GM06990 (cell line): ENCODE measurements around the gene BEND5.

Experiments used
- DNase-seq: peaks from one replicate; pipeline ENCODE4 v3.0.0-alpha.2; 2011; ENCODE audit not compliant: insufficient read length; ENCODE audit errors: extremely low read depth
- H3K27me3 ChIP-seq: replicated peaks from 2 replicates; pipeline ENCODE4 v1.6.0; 2011; ENCODE audit warnings: low read length; ENCODE audit not compliant: control insufficient read depth, insufficient read depth
- H3K36me3 ChIP-seq: 2 replicates; pipeline ENCODE4 v1.5.1; 2011; ENCODE audit warnings: low read length; ENCODE audit not compliant: control insufficient read depth, insufficient read depth
- H3K4me3 ChIP-seq: replicated peaks from 2 replicates; pipeline ENCODE4 v1.5.1; 2011; ENCODE audit warnings: low read depth, mild to moderate bottlenecking, control low read depth, low read length
- CTCF ChIP-seq: IDR thresholded peaks from 2 replicates; pipeline ENCODE4 v1.5.1; 2011; ENCODE audit warnings: low read length, control low read depth, mild to moderate bottlenecking, inconsistent platforms; ENCODE audit not compliant: insufficient read depth, poor library complexity, severe bottlenecking

BEND5 gene

GRCh38 chr1:48741380-48741779, 35.3 kb downstream of the BEND5 start:
- H3K36me3 ChIP-seq: no peaks in the 10 kb centered on the region
- TF ChIP-seq CTCF: no peak
- no peaks in the 10 kb centered on the region for H3K27me3 ChIP-seq
- no peak for DNase-seq
- no peak overlapping the region for H3K4me3 ChIP-seq

GRCh38 chr1:48740621-48741020, 36.1 kb downstream of the BEND5 start:
- no peak overlapping the region for H3K4me3 ChIP-seq
- H3K27me3 ChIP-seq: no peaks in the 10 kb centered on the region
- no peak for TF ChIP-seq CTCF
- DNase-seq: no peak
- H3K36me3 ChIP-seq: no peaks in the 10 kb centered on the region

- Histone ChIP-seq H3K4me3 (no peak overlapping the region), H3K36me3 (no peaks in the 10 kb centered on the region), H3K27me3 (no peaks in the 10 kb centered on the region; the same call in 1 of the 2 replicates)
- TF ChIP-seq CTCF: no peak
- no peak for DNase-seq
Measured at GRCh38 chr1:48739091-48739490, 37.6 kb downstream of the BEND5 start.

GRCh38 chr1:48738356-48738755, 38.3 kb downstream of the BEND5 start:
- no peak for TF ChIP-seq CTCF
- Histone ChIP-seq H3K36me3 (no peaks in the 10 kb centered on the region), H3K4me3 (no peak overlapping the region), H3K27me3 (no peaks in the 10 kb centered on the region; the same call in 1 of the 2 replicates)
- DNase-seq: no peak

GRCh38 chr1:48735796-48736195, 40.9 kb downstream of the BEND5 start:
- DNase-seq: no peak
- no peaks in the 10 kb centered on the region for H3K36me3 ChIP-seq
- H3K4me3 ChIP-seq: no peak overlapping the region
- TF ChIP-seq CTCF: no peak
- H3K27me3 ChIP-seq: no peaks in the 10 kb centered on the region; the same call in 1 of the 2 replicates
